ENCODE measurements around the gene SMPD1.
"Not testable (repeated sequence)": the region's sequence is repeated elsewhere in the genome, so short reads cannot be mapped to it uniquely, and the experiment has no call there.

SMPD1 gene

GRCh38 chr11:6390718-6391469, 620 bp downstream of the SMPD1 start:
- no peak for DNase-seq

GRCh38 chr11:6391537-6392134, 1.4 kb downstream of the SMPD1 start:
- DNase-seq: no peak

GRCh38 chr11:6392251-6392650, 2.0 kb downstream of the SMPD1 start:
- not testable (repeated sequence) for DNase-seq

- no peak for DNase-seq
These were observed 3.9 kb downstream of the SMPD1 start for GRCh38 chr11:6393989-6394670.

- no peak for DNase-seq
These were observed 5.3 kb downstream of the SMPD1 start for GRCh38 chr11:6395470-6396060.

GRCh38 chr11:6397156-6397555, 6.9 kb downstream of the SMPD1 start:
- no peak for DNase-seq

GRCh38 chr11:6397636-6398035, 7.4 kb downstream of the SMPD1 start:
- DNase-seq: no peak

GRCh38 chr11:6400431-6401345, 10.4 kb downstream of the SMPD1 start:
- no peak for DNase-seq

GRCh38 chr11:6401464-6401863, 11.2 kb downstream of the SMPD1 start:
- no peak for DNase-seq

- no peak for DNase-seq
These were observed 11.8 kb downstream of the SMPD1 start for GRCh38 chr11:6402061-6402470.

- no peak for DNase-seq
These were observed 12.3 kb downstream of the SMPD1 start for GRCh38 chr11:6402561-6402981.

- no peak for DNase-seq
These were observed 13.3 kb downstream of the SMPD1 start for GRCh38 chr11:6403539-6403938.

- no peak for DNase-seq
These were observed 14.2 kb downstream of the SMPD1 start for GRCh38 chr11:6404342-6405051.

- DNase-seq: no peak
These were observed 14.9 kb downstream of the SMPD1 start for GRCh38 chr11:6405052-6405667.

GRCh38 chr11:6405846-6406245, 15.6 kb downstream of the SMPD1 start:
- no peak for DNase-seq

GRCh38 chr11:6406370-6406769, 16.1 kb downstream of the SMPD1 start:
- DNase-seq: no peak

- no peak for DNase-seq
These were observed 20.6 kb downstream of the SMPD1 start for GRCh38 chr11:6410695-6411430.

GRCh38 chr11:6411594-6412031, 21.3 kb downstream of the SMPD1 start:
- no peak for DNase-seq

GRCh38 chr11:6413791-6414201, 23.5 kb downstream of the SMPD1 start:
- peak; percentile 40 for DNase-seq

GRCh38 chr11:6414874-6415328, 24.6 kb downstream of the SMPD1 start:
- DNase-seq: peak; percentile 27

All from SIG-M5 (cell line).